Cortex of kidney (tissue), 1 donor: ENCODE data around the gene ERGIC1.
"Not testable (repeated sequence)": the region's sequence is repeated elsewhere in the genome, so short reads cannot be mapped to it uniquely, and the experiment has no call there.

Experiments
- DNase-seq: peaks from one replicate; lab custom pipeline; 2025; lab: John Stamatoyannopoulos, UW

The ERGIC1 gene

GRCh38 chr5:172848419-172848818 is 14.4 kb downstream of the ERGIC1 start:
- DNase-seq: no peak

GRCh38 chr5:172849606-172850453 is 15.8 kb downstream of the ERGIC1 start:
- DNase-seq: no peak

GRCh38 chr5:172850454-172850797 is 16.4 kb downstream of the ERGIC1 start:
- DNase-seq: no peak

- DNase-seq: not testable (repeated sequence)
Observed at GRCh38 chr5:172851254-172851653, 17.2 kb downstream of the ERGIC1 start.

- no peak for DNase-seq
Observed at GRCh38 chr5:172852490-172853354, 18.7 kb downstream of the ERGIC1 start.

- DNase-seq: no peak
Observed at GRCh38 chr5:172853355-172853975, 19.4 kb downstream of the ERGIC1 start.

GRCh38 chr5:172854451-172854871 is 20.4 kb downstream of the ERGIC1 start:
- no peak for DNase-seq

GRCh38 chr5:172854971-172855370 is 20.9 kb downstream of the ERGIC1 start:
- DNase-seq: no peak

- no peak for DNase-seq
Observed at GRCh38 chr5:172855597-172856292, 21.7 kb downstream of the ERGIC1 start.

- no peak for DNase-seq
Observed at GRCh38 chr5:172856336-172856735, 22.3 kb downstream of the ERGIC1 start.

GRCh38 chr5:172857982-172858381 is 23.9 kb downstream of the ERGIC1 start:
- no peak for DNase-seq

GRCh38 chr5:172858511-172858989 is 24.5 kb downstream of the ERGIC1 start:
- no peak for DNase-seq

- DNase-seq: no peak
Observed at GRCh38 chr5:172858990-172859811, 25.1 kb downstream of the ERGIC1 start.

GRCh38 chr5:172859966-172860365 is 25.9 kb downstream of the ERGIC1 start:
- no peak for DNase-seq

GRCh38 chr5:172860520-172861443 is 26.7 kb downstream of the ERGIC1 start:
- DNase-seq: no peak

GRCh38 chr5:172861461-172861860 is 27.4 kb downstream of the ERGIC1 start:
- no peak for DNase-seq

- no peak for DNase-seq
Observed at GRCh38 chr5:172862165-172862801, 28.2 kb downstream of the ERGIC1 start.

- DNase-seq: not testable (repeated sequence)
Observed at GRCh38 chr5:172864171-172864570, 30.1 kb downstream of the ERGIC1 start.

- no peak for DNase-seq
Observed at GRCh38 chr5:172864747-172865146, 30.7 kb downstream of the ERGIC1 start.
